Suprapubic skin (tissue), 4 donors: ENCODE measurements around the gene WWOX.
"Not testable (repeated sequence)": the region's sequence is repeated elsewhere in the genome, so short reads cannot be mapped to it uniquely, and the experiment has no call there.

ENCODE experiments used
- EP300 ChIP-seq: sonication (generic); formaldehyde crosslinking; IDR thresholded peaks from one replicate; pipeline ENCODE4 v1.6.1; 2017; ENCODE audit warnings: antibody characterized with exemption
- POLR2A ChIP-seq, 2 donors: fragments of 450-650 bp; IDR thresholded peaks; one replicate each; pipeline ENCODE4 v1.6.1; 2017; ENCODE audit warnings: antibody characterized with exemption in 2 of 2, mild to moderate bottlenecking in 2 of 2, moderate library complexity in 2 of 2
- POLR2AphosphoS5 ChIP-seq, 3 donors: sonication (generic); formaldehyde crosslinking; IDR thresholded peaks; one replicate each; pipeline ENCODE4 v1.6.1; 2017; ENCODE audit warnings: antibody characterized with exemption in 3 of 3
- TF ChIP-seq, protein P1 (sequence below), 2 donors: fragments of 200-600 bp in 1 of 2; fragments of 450-650 bp in 1 of 2; sonication (generic) in 1 of 2; IDR thresholded peaks; one replicate each; pipeline ENCODE4 v1.5.1; 2016 to 2019; ENCODE audit warnings: antibody characterized with exemption in 2 of 2, mild to moderate bottlenecking in 1 of 2, moderate library complexity in 1 of 2

GRCh38 chr16:79052198-79052597 lies 952.7 kb downstream of the WWOX start:
- TF ChIP-seq, protein P1, sequence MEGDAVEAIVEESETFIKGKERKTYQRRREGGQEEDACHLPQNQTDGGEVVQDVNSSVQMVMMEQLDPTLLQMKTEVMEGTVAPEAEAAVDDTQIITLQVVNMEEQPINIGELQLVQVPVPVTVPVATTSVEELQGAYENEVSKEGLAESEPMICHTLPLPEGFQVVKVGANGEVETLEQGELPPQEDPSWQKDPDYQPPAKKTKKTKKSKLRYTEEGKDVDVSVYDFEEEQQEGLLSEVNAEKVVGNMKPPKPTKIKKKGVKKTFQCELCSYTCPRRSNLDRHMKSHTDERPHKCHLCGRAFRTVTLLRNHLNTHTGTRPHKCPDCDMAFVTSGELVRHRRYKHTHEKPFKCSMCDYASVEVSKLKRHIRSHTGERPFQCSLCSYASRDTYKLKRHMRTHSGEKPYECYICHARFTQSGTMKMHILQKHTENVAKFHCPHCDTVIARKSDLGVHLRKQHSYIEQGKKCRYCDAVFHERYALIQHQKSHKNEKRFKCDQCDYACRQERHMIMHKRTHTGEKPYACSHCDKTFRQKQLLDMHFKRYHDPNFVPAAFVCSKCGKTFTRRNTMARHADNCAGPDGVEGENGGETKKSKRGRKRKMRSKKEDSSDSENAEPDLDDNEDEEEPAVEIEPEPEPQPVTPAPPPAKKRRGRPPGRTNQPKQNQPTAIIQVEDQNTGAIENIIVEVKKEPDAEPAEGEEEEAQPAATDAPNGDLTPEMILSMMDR (IDR thresholded peaks at IDR 0.05), result not testable (repeated sequence)
- not testable (repeated sequence) for TF ChIP-seq EP300; POLR2AphosphoS5 (IDR thresholded peaks at IDR 0.05); POLR2A (IDR thresholded peaks at IDR 0.05)
